Vagina (tissue), 2 donors: ENCODE data around the gene FGF12.

Experiments
- POLR2A ChIP-seq, 2 donors: fragments of 450-650 bp; IDR thresholded peaks; one replicate each; pipeline ENCODE4 v1.6.1; 2017; ENCODE audit warnings: antibody characterized with exemption in 2 of 2, mild to moderate bottlenecking in 2 of 2, moderate library complexity in 2 of 2
- TF ChIP-seq, protein P1 (sequence below), 3 experiments: fragments of 450-650 bp in 2 of 3; fragments of 200-600 bp in 1 of 3; sonication (generic) in 1 of 3; IDR thresholded peaks; one replicate each; pipeline ENCODE4 v1.5.1; 2017 to 2019; ENCODE audit warnings: antibody characterized with exemption in 3 of 3, mild to moderate bottlenecking in 2 of 3, moderate library complexity in 2 of 3

DNA sequence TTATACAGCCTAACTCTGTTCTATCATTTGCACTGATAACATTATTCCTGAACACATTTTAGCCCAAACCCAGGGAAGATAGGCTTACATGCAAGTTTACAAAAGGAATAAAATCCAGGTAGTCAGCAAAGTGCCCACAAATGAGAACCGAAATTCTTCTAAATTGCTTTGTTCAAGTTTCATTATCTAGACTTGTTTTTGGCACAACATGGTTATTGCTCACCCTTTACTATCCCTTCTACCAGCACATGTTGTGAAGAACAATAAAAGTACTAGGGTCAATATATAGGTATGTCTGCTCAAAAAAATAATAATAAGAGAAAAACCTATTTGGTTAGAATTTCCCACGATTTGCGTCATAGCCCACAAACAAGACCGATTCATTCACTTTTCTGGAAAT, 430.5 kb downstream of the FGF12 start:
- TF ChIP-seq, protein P1, sequence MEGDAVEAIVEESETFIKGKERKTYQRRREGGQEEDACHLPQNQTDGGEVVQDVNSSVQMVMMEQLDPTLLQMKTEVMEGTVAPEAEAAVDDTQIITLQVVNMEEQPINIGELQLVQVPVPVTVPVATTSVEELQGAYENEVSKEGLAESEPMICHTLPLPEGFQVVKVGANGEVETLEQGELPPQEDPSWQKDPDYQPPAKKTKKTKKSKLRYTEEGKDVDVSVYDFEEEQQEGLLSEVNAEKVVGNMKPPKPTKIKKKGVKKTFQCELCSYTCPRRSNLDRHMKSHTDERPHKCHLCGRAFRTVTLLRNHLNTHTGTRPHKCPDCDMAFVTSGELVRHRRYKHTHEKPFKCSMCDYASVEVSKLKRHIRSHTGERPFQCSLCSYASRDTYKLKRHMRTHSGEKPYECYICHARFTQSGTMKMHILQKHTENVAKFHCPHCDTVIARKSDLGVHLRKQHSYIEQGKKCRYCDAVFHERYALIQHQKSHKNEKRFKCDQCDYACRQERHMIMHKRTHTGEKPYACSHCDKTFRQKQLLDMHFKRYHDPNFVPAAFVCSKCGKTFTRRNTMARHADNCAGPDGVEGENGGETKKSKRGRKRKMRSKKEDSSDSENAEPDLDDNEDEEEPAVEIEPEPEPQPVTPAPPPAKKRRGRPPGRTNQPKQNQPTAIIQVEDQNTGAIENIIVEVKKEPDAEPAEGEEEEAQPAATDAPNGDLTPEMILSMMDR (IDR thresholded peaks at IDR 0.05): no peak
- no peak for TF ChIP-seq POLR2A (IDR thresholded peaks at IDR 0.05)
